A549 (cell line): ENCODE data around the gene H1-8. TPM values are rescaled to one million over a fixed set of nuclear protein-coding genes. Genes with fewer than 3 reads are reported as not detected.

Experiments
- ATAC-seq, 2 experiments: fragments of 200-7000 bp in 1 of 2; fragments of >200 bp in 1 of 2; cut with Nextera tagmentation in 1 of 2; cut with Tn5 transposase in 1 of 2; 3 replicates each; pipeline versions ENCODE4 v1.8.0 to v1.9.1; 2018 to 2020; ENCODE audit warnings: mild to moderate bottlenecking in 1 of 2, moderate library complexity in 1 of 2
- CTCF ChIA-PET: fragments of 300-600 bp; sonication (Branson Sonifier 250); formaldehyde crosslinking; extraction: SDS; loops from one replicate; lab custom pipeline; 2021; ENCODE audit warnings: antibody characterized with exemption, inconsistent platforms; lab: Yijun Ruan, JAX
- POLR2A ChIA-PET: fragments of 350-600 bp; formaldehyde crosslinking; extraction: SDS; loops from one replicate; lab custom pipeline; 2021; ENCODE audit warnings: antibody characterized with exemption, inconsistent platforms; lab: Yijun Ruan, JAX
- DNase-seq, 2 experiments: peaks; one replicate each; pipeline versions ENCODE4 v3.0.0 to v3.0.0-alpha.2; 2011 to 2016; ENCODE audit warnings: low read depth in 1 of 2, low spot score in 1 of 2
- FAIRE-seq: peaks from 2 replicates; lab custom pipeline; 2011; peaks lifted over from hg19 to GRCh38; lab: Jason Lieb, UNC
- H3K27ac ChIP-seq, 2 experiments: fragments of >200 bp; sonication (Bioruptor Twin); formaldehyde crosslinking; 3 replicates each; pipeline ENCODE4 v1.5.1; 2016 to 2017
- H3K4me1 ChIP-seq: fragments of >200 bp; sonication (Bioruptor Twin); formaldehyde crosslinking; 3 replicates; pipeline ENCODE4 v1.6.1; 2016
- H3K4me2 ChIP-seq: fragments of >200 bp; sonication (Bioruptor Twin); formaldehyde crosslinking; 3 replicates; pipeline ENCODE4 v1.6.1; 2016
- H3K4me3 ChIP-seq: fragments of >200 bp; sonication (Bioruptor Twin); formaldehyde crosslinking; 3 replicates; pipeline ENCODE4 v1.5.1; 2016
- H3K9me3 ChIP-seq: fragments of >200 bp; sonication (Bioruptor Twin); formaldehyde crosslinking; 3 replicates; pipeline ENCODE4 v1.6.1; 2016
- CBX2 ChIP-seq: fragments of 200-600 bp; sonication (generic); IDR thresholded peaks from 2 replicates; pipeline ENCODE4 v1.6.1; 2016; ENCODE audit warnings: low read depth, mild to moderate bottlenecking, borderline replicate concordance
- EHMT2 ChIP-seq: fragments of 200-600 bp; sonication (generic); IDR thresholded peaks from 2 replicates; pipeline ENCODE4 v1.6.1; 2016; ENCODE audit warnings: antibody characterized with exemption, low read depth, mild to moderate bottlenecking, moderate library complexity
- FOSB ChIP-seq: fragments of 250-450 bp; sonication (Bioruptor Pico); IDR thresholded peaks from 2 replicates; pipeline ENCODE4 v1.5.0; 2020; ENCODE audit warnings: mild to moderate bottlenecking, moderate library complexity
- FOXS1 ChIP-seq: fragments of 250-450 bp; sonication (Bioruptor Pico); IDR thresholded peaks from 2 replicates; pipeline ENCODE4 v1.5.0; 2020; ENCODE audit warnings: mild to moderate bottlenecking, moderate library complexity
- GATA3 ChIP-seq: IDR thresholded peaks from 2 replicates; pipeline ENCODE4 v1.6.1; 2012; ENCODE audit warnings: borderline replicate concordance
- HDAC2 ChIP-seq: fragments of 200-600 bp; sonication (generic); IDR thresholded peaks from 2 replicates; pipeline ENCODE4 v1.6.1; 2016
- HEYL ChIP-seq: fragments of 250-450 bp; sonication (Bioruptor Pico); IDR thresholded peaks from 2 replicates; pipeline ENCODE4 v1.8.0; 2021; ENCODE audit warnings: mild to moderate bottlenecking, moderate library complexity
- HOXA7 ChIP-seq: fragments of 250-450 bp; sonication (Bioruptor Pico); IDR thresholded peaks from 2 replicates; pipeline ENCODE4 v1.5.0; 2020; ENCODE audit warnings: mild to moderate bottlenecking, moderate library complexity
- HOXB13 ChIP-seq: fragments of 250-450 bp; sonication (Bioruptor Pico); IDR thresholded peaks from 2 replicates; pipeline ENCODE4 v1.5.0; 2020; ENCODE audit warnings: low read depth, mild to moderate bottlenecking, moderate library complexity
- JUN ChIP-seq, 2 experiments: fragments of >200 bp; sonication (Bioruptor Twin); formaldehyde crosslinking; IDR thresholded peaks; 2 replicates in 1 of 2; 3 replicates in 1 of 2; pipeline ENCODE4 v1.6.1; 2016 to 2017
- JUNB ChIP-seq: fragments of >200 bp; sonication (Bioruptor Twin); formaldehyde crosslinking; IDR thresholded peaks from 2 replicates; pipeline ENCODE4 v1.6.1; 2016
- KDM1A ChIP-seq: fragments of 200-600 bp; sonication (generic); IDR thresholded peaks from 2 replicates; pipeline ENCODE4 v1.6.1; 2016; ENCODE audit warnings: low read depth, mild to moderate bottlenecking
- KDM5A ChIP-seq: fragments of 200-600 bp; sonication (generic); IDR thresholded peaks from 2 replicates; pipeline ENCODE4 v1.6.1; 2016; ENCODE audit warnings: antibody characterized with exemption, mild to moderate bottlenecking
- MAFK ChIP-seq: fragments of 450-650 bp; IDR thresholded peaks from 2 replicates; pipeline ENCODE4 v1.6.1; 2014; ENCODE audit not compliant: partially characterized antibody
- NFE2L2 ChIP-seq: fragments of 150-350 bp; conservative IDR thresholded peaks from 2 replicates; pipeline ENCODE4 v1.6.1; 2014; ENCODE audit warnings: low read length
- PHF8 ChIP-seq: fragments of 200-600 bp; sonication (generic); IDR thresholded peaks from 2 replicates; pipeline ENCODE4 v1.6.1; 2016; ENCODE audit warnings: low read depth, mild to moderate bottlenecking, antibody characterized with exemption, moderate library complexity, borderline replicate concordance
- POLR2A ChIP-seq: IDR thresholded peaks from 2 replicates; pipeline ENCODE4 v1.6.1; 2012; ENCODE audit warnings: mild to moderate bottlenecking, low read length
- POLR2AphosphoS2 ChIP-seq: conservative IDR thresholded peaks from 2 replicates; pipeline ENCODE4 v1.6.1; 2012; ENCODE audit warnings: low read length, improper control_type of control experiment, inconsistent platforms
- RNF2 ChIP-seq: fragments of 200-600 bp; sonication (generic); IDR thresholded peaks from 2 replicates; pipeline ENCODE4 v1.6.1; 2016; ENCODE audit warnings: low read depth, mild to moderate bottlenecking, antibody characterized with exemption, moderate library complexity, borderline replicate concordance
- TP53 ChIP-seq: fragments of 250-450 bp; sonication (Bioruptor Pico); IDR thresholded peaks from 2 replicates; pipeline ENCODE4 v1.5.0; 2021; ENCODE audit warnings: mild to moderate bottlenecking, moderate library complexity
- ZSCAN20 ChIP-seq: fragments of 250-450 bp; sonication (Bioruptor Pico); IDR thresholded peaks from 2 replicates; pipeline ENCODE4 v1.8.0; 2022; ENCODE audit warnings: mild to moderate bottlenecking, moderate library complexity
- WGBS: methylation state at CpG from one replicate; pipeline ENCODE4 v1.1.6; 2017; ENCODE audit errors: missing lambda C conversion rate; 5-methylcytosine and 5-hydroxymethylcytosine counted together
- polyA plus RNA-seq, 4 experiments: library from polyadenylated mRNA; depleted of rRNA in 3 of 4; stranded (reverse); fragments of >200 nt; fragmentation: RNase III in 1 of 4; extraction: RNeasy Plus Mini Kit Qiagen cat#74134 plus additional on column Dnase treatment in 1 of 4; gene quantifications; 2 replicates in 3 of 4; 3 replicates in 1 of 4; pipeline ENCODE4 v1.2.3, GENCODE V29; 2011 to 2017
- TF ChIP-seq, protein P1 (sequence below): IDR thresholded peaks from 2 replicates; pipeline ENCODE4 v1.6.1; 2012
- TF ChIP-seq, protein P2 (sequence below): fragments of 250-450 bp; sonication (Bioruptor Pico); IDR thresholded peaks from 2 replicates; pipeline ENCODE4 v1.5.0; 2021; ENCODE audit warnings: mild to moderate bottlenecking, moderate library complexity, borderline replicate concordance
- TF ChIP-seq, protein P3 (sequence below): fragments of >200 bp; sonication (Bioruptor Twin); formaldehyde crosslinking; IDR thresholded peaks from 2 replicates; pipeline ENCODE4 v1.6.1; 2016
- TF ChIP-seq, protein P4 (sequence below): fragments of 450-650 bp; IDR thresholded peaks from 2 replicates; pipeline ENCODE4 v1.6.1; 2014; ENCODE audit warnings: antibody characterized with exemption
- TF ChIP-seq, protein P5 (sequence below): IDR thresholded peaks from 2 replicates; pipeline ENCODE4 v1.6.1; 2012
- TF ChIP-seq, protein P6 (sequence below): fragments of >200 bp; sonication (Bioruptor Twin); formaldehyde crosslinking; IDR thresholded peaks from 3 replicates; pipeline ENCODE4 v1.6.1; 2016
- TF ChIP-seq, protein P7 (sequence below): IDR thresholded peaks from 2 replicates; pipeline ENCODE4 v1.6.1; 2012; ENCODE audit warnings: low read depth, borderline replicate concordance
- TF ChIP-seq, protein P8 (sequence below): fragments of >200 bp; sonication (Bioruptor Twin); formaldehyde crosslinking; IDR thresholded peaks from 3 replicates; pipeline ENCODE4 v1.5.1; 2016

H1-8 gene
- polyA plus RNA-seq, 2 of the 4 experiments (the other 2 are of a cell fraction): not detected

DNA sequence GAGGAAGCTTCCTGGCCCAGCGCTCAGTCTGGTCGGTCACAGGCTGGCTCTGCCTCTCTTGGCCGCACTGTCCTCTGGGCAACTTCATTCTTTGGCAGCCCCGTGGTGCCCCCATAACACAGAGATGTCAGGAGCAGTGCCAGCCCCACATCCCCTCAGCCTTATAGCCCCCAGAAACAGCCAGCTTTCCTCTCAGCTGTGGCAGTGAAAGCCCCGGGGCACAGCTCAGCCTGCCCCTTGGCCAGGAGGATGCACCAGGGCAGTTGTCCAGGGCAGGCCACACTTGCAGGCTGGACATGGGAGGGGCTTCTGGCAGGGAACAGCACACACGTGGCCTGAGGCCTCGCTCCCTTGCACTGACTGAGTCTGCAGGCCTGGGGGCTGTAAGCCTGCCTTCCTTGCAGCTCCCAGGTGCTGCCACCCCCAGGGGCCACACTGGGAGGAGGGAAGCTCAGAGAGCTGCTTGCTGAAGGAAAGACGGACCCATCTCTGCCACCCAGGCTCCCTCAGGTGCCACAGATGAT, 24.9 kb upstream of the H1-8 start:
- TF ChIP-seq, protein P1, sequence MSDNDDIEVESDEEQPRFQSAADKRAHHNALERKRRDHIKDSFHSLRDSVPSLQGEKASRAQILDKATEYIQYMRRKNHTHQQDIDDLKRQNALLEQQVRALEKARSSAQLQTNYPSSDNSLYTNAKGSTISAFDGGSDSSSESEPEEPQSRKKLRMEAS: no peak
- TF ChIP-seq RNF2: no peak
- TF ChIP-seq CBX2: no peak
- no peak for TF ChIP-seq KDM5A
- TF ChIP-seq PHF8: no peak
- TF ChIP-seq ZSCAN20: no peak
- no peak for TF ChIP-seq NFE2L2
- TF ChIP-seq TP53 (CRISPR knock-in tag): no peak
- no peak for TF ChIP-seq HDAC2
- TF ChIP-seq FOSB: no peak
- TF ChIP-seq, protein P2, sequence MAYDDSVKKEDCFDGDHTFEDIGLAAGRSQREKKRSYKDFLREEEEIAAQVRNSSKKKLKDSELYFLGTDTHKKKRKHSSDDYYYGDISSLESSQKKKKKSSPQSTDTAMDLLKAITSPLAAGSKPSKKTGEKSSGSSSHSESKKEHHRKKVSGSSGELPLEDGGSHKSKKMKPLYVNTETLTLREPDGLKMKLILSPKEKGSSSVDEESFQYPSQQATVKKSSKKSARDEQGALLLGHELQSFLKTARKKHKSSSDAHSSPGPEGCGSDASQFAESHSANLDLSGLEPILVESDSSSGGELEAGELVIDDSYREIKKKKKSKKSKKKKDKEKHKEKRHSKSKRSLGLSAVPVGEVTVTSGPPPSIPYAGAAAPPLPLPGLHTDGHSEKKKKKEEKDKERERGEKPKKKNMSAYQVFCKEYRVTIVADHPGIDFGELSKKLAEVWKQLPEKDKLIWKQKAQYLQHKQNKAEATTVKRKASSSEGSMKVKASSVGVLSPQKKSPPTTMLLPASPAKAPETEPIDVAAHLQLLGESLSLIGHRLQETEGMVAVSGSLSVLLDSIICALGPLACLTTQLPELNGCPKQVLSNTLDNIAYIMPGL (CRISPR knock-in tag): no peak
- TF ChIP-seq, protein P3, sequence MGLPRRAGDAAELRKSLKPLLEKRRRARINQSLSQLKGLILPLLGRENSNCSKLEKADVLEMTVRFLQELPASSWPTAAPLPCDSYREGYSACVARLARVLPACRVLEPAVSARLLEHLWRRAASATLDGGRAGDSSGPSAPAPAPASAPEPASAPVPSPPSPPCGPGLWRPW: no peak
- TF ChIP-seq, protein P4, sequence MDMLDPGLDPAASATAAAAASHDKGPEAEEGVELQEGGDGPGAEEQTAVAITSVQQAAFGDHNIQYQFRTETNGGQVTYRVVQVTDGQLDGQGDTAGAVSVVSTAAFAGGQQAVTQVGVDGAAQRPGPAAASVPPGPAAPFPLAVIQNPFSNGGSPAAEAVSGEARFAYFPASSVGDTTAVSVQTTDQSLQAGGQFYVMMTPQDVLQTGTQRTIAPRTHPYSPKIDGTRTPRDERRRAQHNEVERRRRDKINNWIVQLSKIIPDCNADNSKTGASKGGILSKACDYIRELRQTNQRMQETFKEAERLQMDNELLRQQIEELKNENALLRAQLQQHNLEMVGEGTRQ: no peak
- TF ChIP-seq, protein P5, sequence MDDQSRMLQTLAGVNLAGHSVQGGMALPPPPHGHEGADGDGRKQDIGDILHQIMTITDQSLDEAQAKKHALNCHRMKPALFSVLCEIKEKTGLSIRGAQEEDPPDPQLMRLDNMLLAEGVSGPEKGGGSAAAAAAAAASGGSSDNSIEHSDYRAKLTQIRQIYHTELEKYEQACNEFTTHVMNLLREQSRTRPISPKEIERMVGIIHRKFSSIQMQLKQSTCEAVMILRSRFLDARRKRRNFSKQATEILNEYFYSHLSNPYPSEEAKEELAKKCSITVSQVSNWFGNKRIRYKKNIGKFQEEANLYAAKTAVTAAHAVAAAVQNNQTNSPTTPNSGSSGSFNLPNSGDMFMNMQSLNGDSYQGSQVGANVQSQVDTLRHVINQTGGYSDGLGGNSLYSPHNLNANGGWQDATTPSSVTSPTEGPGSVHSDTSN: no peak
- no peak for TF ChIP-seq MAFK
- TF ChIP-seq, all 56 proteins: peak for 0
- H3K9me3 ChIP-seq: no peaks in the 10 kb centered on the region
- no peaks in the 10 kb centered on the region for H3K4me1 ChIP-seq
- ATAC-seq (no peak), DNase-seq (no peak), FAIRE-seq (no peak)
- no peak overlapping the region for H3K27ac ChIP-seq
- no peak overlapping the region for H3K4me3 ChIP-seq
- H3K4me2 ChIP-seq: no peak overlapping the region
- 78% methylated on average over 5 of the region's 8 CpGs for WGBS
- CTCF ChIA-PET: interaction anchor here (1.2 kb wide), 1 partner anchor 28 kb away, joined by 3 read pairs; no protein-coding TSS in a partner anchor
- POLR2A ChIA-PET: no interaction called here

DNA sequence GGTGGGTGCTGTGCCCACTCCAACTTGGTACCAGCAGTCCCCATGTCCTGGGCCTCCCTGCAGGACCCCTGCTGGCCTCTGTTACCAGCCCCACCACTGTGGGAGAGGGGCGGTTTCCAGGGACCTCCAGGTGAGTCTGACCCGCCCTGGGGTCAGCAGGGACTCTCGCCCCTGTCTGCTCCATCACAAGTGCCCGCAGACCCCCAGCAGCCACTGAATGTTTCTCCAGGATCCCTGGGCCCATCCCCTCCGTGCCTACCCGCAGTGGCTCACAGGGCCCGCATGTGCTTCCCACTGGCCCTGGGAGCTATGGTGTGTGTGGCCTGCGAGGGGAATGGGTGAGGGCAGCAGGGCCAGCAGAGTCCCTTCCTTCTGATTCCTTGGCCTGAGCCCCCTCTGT, 24.4 kb upstream of the H1-8 start:
- no peak for DNase-seq
- CTCF ChIA-PET: interaction anchor here (1.2 kb wide), 1 partner anchor 29 kb away, joined by 3 read pairs; no protein-coding TSS in a partner anchor
- H3K9me3 ChIP-seq: no peaks in the 10 kb centered on the region
- FAIRE-seq: no peak
- H3K27ac ChIP-seq: no peak overlapping the region
- H3K4me1 ChIP-seq: no peaks in the 10 kb centered on the region
- no peak for TF ChIP-seq RNF2
- TF ChIP-seq JUN (IDR thresholded peaks at IDR 0.05): no peak
- TF ChIP-seq FOXS1: no peak
- TF ChIP-seq POLR2A: no peak
- TF ChIP-seq, protein P6, sequence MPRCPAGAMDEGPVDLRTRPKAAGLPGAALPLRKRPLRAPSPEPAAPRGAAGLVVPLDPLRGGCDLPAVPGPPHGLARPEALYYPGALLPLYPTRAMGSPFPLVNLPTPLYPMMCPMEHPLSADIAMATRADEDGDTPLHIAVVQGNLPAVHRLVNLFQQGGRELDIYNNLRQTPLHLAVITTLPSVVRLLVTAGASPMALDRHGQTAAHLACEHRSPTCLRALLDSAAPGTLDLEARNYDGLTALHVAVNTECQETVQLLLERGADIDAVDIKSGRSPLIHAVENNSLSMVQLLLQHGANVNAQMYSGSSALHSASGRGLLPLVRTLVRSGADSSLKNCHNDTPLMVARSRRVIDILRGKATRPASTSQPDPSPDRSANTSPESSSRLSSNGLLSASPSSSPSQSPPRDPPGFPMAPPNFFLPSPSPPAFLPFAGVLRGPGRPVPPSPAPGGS: no peak
- no peak for TF ChIP-seq HEYL (CRISPR knock-in tag)
- no peak for TF ChIP-seq EHMT2
- no peak for TF ChIP-seq JUNB
- no peak for TF ChIP-seq KDM1A
- TF ChIP-seq GATA3: no peak
- TF ChIP-seq HOXA7 (CRISPR knock-in tag): no peak
- TF ChIP-seq, protein P4: no peak
- no peak for TF ChIP-seq HDAC2
- TF ChIP-seq, protein P7, sequence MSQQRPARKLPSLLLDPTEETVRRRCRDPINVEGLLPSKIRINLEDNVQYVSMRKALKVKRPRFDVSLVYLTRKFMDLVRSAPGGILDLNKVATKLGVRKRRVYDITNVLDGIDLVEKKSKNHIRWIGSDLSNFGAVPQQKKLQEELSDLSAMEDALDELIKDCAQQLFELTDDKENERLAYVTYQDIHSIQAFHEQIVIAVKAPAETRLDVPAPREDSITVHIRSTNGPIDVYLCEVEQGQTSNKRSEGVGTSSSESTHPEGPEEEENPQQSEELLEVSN: no peak
- TF ChIP-seq HOXB13 (CRISPR knock-in tag): no peak
- TF ChIP-seq, protein P8, sequence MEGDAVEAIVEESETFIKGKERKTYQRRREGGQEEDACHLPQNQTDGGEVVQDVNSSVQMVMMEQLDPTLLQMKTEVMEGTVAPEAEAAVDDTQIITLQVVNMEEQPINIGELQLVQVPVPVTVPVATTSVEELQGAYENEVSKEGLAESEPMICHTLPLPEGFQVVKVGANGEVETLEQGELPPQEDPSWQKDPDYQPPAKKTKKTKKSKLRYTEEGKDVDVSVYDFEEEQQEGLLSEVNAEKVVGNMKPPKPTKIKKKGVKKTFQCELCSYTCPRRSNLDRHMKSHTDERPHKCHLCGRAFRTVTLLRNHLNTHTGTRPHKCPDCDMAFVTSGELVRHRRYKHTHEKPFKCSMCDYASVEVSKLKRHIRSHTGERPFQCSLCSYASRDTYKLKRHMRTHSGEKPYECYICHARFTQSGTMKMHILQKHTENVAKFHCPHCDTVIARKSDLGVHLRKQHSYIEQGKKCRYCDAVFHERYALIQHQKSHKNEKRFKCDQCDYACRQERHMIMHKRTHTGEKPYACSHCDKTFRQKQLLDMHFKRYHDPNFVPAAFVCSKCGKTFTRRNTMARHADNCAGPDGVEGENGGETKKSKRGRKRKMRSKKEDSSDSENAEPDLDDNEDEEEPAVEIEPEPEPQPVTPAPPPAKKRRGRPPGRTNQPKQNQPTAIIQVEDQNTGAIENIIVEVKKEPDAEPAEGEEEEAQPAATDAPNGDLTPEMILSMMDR: no peak
- no peak for TF ChIP-seq POLR2AphosphoS2
- 60% methylated on average over 1 of the region's 8 CpGs for WGBS
- no peak for ATAC-seq
- no peak overlapping the region for H3K4me2 ChIP-seq
- POLR2A ChIA-PET: no interaction called here
- H3K4me3 ChIP-seq: no peak overlapping the region
